Activated T-cell treated with anti-CD3 and anti-CD28 coated beads for 48 hours (primary cell): ENCODE measurements around the gene DMRTC1B.
"Not testable (repeated sequence)": the region's sequence is repeated elsewhere in the genome, so short reads cannot be mapped to it uniquely, and the experiment has no call there.

Experiments
- DNase-seq: peaks from one replicate; pipeline ENCODE4 v3.0.0-alpha.2; 2020; ENCODE audit warnings: low read depth

Gene DMRTC1B

GRCh38 chrX:72776653-72777466 lies at the start of gene DMRTC1B:
TSS of gene DMRTC1B (plus strand) at chrX:72776890. CDS start at chrX:72845136, 68,246 bp downstream.
- DNase-seq = not testable (repeated sequence)

GRCh38 chrX:72727846-72728245 lies 48.8 kb upstream of the DMRTC1B start:
- no peak for DNase-seq

- DNase-seq = not testable (repeated sequence)
Measured at GRCh38 chrX:72733636-72734035, 43.1 kb upstream of the DMRTC1B start.

DNA sequence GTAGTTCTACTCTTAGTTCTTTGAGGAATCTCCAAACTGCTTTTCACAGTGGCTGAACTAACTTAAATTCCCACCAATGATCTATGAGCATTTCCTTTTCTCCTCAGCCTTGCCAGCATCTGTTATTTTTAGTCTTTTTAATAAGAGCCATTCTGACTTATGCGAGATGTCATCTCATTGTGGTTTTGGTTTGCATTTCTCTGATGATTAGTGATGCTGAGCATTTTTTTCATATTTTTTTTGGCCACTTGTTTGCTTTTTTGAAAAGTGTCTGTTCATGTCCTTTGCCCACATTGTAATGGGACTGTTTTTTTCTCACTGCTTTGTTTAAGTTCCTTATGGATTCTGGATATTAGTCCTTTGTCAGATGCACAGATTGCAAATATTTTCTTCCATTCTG lies 41.1 kb upstream of the DMRTC1B start:
- DNase-seq = no peak

GRCh38 chrX:72745546-72745945 lies 31.1 kb upstream of the DMRTC1B start:
- DNase-seq = not testable (repeated sequence)

GRCh38 chrX:72748545-72748944 lies 28.1 kb upstream of the DMRTC1B start:
- DNase-seq = not testable (repeated sequence)

DNA sequence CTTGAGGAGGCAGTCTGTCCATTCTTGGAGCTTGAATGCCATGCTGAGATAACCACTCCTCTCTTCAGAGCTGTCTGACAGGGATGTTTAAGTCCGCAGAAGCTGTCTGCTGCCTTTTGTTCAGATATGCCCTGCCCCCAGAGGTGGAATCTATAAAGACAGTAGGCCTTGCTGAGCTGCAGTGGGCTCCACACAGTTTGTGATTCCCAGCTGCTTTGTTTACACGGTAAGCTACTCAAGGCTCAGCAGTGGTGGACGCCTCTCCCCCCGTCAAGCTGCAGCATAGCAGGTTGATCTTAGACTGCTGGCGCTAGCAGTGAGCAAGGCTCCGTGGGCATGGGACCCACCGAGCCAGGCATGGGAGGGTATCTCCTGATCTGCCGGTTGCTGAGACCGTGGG lies 16.2 kb upstream of the DMRTC1B start:
- not testable (repeated sequence) for DNase-seq

DNA sequence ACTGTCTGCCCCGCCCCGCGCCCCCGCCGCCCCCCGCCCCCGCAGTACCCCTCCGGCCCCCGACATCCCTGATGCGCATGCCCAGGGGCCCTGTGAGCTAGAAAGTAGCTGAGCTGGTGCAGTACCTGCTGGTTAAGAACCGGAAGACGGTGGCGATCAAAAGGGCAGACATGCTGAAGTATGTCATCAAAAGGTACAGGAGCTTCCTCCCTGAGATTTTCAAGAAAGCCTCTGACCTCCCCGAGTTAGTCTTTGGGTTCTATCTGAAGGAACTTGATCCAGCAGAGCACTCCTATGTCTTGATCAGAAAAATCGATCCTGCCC lies 739 bp downstream of the DMRTC1B start:
- DNase-seq = not testable (repeated sequence)

GRCh38 chrX:72778146-72778545 lies 1.5 kb downstream of the DMRTC1B start:
- DNase-seq = not testable (repeated sequence)

DNA sequence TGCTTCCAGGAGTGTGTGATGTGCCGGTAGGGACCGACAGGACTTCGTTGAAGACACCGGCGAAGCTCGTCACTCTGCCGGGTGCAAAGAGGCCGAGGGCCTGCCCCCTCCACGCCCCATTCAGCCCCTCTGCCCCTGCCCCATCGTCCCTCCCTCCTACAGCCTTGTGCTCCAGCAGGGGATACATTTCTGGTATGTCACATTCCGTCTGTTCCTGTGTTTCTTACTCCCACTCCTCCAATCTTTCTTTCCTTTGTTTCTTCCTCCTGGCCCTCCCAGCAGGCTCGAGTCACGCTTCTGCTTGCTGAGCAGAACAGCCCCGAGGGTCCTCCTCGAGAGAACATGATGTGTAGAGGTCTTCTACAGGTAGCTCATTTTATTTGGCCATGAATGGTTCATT lies 5.9 kb downstream of the DMRTC1B start, which contains the start of gene FAM236B:
TSS of gene FAM236B (minus strand) at position 101 of the 400 bp plus-strand sequence. CDS start at position 1, 100 bp downstream.
- DNase-seq = not testable (repeated sequence)

- not testable (repeated sequence) for DNase-seq
Measured at GRCh38 chrX:72783365-72783936, 6.8 kb downstream of the DMRTC1B start.

- DNase-seq = not testable (repeated sequence)
Measured at GRCh38 chrX:72783964-72784363, 7.3 kb downstream of the DMRTC1B start.

- not testable (repeated sequence) for DNase-seq
Measured at GRCh38 chrX:72788142-72788541, 11.5 kb downstream of the DMRTC1B start.

GRCh38 chrX:72790390-72790789 lies 13.7 kb downstream of the DMRTC1B start:
- DNase-seq = not testable (repeated sequence)

GRCh38 chrX:72808110-72808509 lies 31.4 kb downstream of the DMRTC1B start, which contains the start of gene FAM236D:
TSS of gene FAM236D (minus strand) at chrX:72808210. CDS start at chrX:72808110, 100 bp downstream.
- not testable (repeated sequence) for DNase-seq

- DNase-seq = not testable (repeated sequence)
Measured at GRCh38 chrX:72830701-72831100, 54.0 kb downstream of the DMRTC1B start.

DNA sequence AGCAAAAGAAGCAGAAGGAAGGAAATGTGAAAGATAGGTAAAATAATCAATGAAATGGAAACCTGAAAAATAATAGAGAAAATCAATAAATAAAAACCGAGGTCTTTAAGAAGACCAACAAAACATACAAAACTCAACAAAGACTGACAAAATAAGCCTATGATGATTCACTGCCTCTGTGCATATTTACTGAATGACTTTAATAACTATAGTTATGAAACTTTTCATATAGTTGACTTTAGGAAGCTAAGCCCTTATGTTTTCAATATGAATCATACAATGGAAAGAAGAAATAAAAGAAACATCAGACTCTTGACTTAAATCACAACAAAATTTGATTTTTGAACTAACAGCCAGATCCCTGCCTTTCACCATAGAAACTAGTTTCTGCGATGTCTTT lies 60.8 kb downstream of the DMRTC1B start:
- DNase-seq = not testable (repeated sequence)

DNA sequence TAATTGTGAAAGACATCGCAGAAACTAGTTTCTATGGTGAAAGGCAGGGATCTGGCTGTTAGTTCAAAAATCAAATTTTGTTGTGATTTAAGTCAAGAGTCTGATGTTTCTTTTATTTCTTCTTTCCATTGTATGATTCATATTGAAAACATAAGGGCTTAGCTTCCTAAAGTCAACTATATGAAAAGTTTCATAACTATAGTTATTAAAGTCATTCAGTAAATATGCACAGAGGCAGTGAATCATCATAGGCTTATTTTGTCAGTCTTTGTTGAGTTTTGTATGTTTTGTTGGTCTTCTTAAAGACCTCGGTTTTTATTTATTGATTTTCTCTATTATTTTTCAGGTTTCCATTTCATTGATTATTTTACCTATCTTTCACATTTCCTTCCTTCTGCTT lies 106.2 kb downstream of the DMRTC1B start:
- DNase-seq = not testable (repeated sequence)

- not testable (repeated sequence) for DNase-seq
Measured at GRCh38 chrX:72889740-72890139, 113.0 kb downstream of the DMRTC1B start.
